Sigmoid colon (tissue), 4 donors: ENCODE measurements around the gene CDAN1.

ENCODE experiments used
- POLR2A ChIP-seq, 2 donors: fragments of 450-650 bp; IDR thresholded peaks; one replicate each; pipeline ENCODE4 v1.6.1; 2016; ENCODE audit warnings: antibody characterized with exemption in 2 of 2, mild to moderate bottlenecking in 2 of 2, moderate library complexity in 2 of 2
- POLR2AphosphoS5 ChIP-seq, 4 donors: sonication (generic); formaldehyde crosslinking; IDR thresholded peaks; one replicate each; pipeline ENCODE4 v1.6.1; 2017; ENCODE audit warnings: antibody characterized with exemption in 4 of 4

GRCh38 chr15:42737529-42738328, 801 bp upstream of the CDAN1 start:
- TF ChIP-seq POLR2A (IDR thresholded peaks at IDR 0.05) = no peak
- no peak for TF ChIP-seq POLR2AphosphoS5 (IDR thresholded peaks at IDR 0.05)
